Vagina (tissue), 2 donors: ENCODE data around the gene ABCF2. TPM values are rescaled to one million over a fixed set of nuclear protein-coding genes. Genes with fewer than 3 reads are reported as not detected.

ENCODE experiments used
- DNase-seq, 2 donors: peaks; one replicate each; pipeline ENCODE4 v3.0.0-alpha.2; 2017; ENCODE audit errors: extremely low spot score in 2 of 2
- H3K27ac ChIP-seq: fragments of 200-600 bp; sonication (generic); one replicate; pipeline ENCODE4 v1.5.1; 2019
- H3K27me3 ChIP-seq: fragments of 200-600 bp; sonication (generic); one replicate; pipeline ENCODE4 v1.5.1; 2019
- H3K36me3 ChIP-seq, 2 donors: fragments of 200-600 bp; sonication (generic); one replicate each; pipeline ENCODE4 v1.5.1; 2017 to 2019
- H3K4me1 ChIP-seq: fragments of 200-600 bp; sonication (generic); one replicate; pipeline ENCODE4 v1.5.1; 2019
- H3K4me3 ChIP-seq, 2 donors: fragments of 200-600 bp; sonication (generic); 1 replicate in 1 of 2; 2 replicates in 1 of 2; pipeline ENCODE4 v1.5.1; 2016 to 2019
- H3K9me3 ChIP-seq: fragments of 200-600 bp; sonication (generic); one replicate; pipeline ENCODE4 v1.5.1; 2019
- CTCF ChIP-seq, 3 experiments: fragments of 450-650 bp in 2 of 3; fragments of 200-600 bp in 1 of 3; sonication (generic) in 1 of 3; IDR thresholded peaks; one replicate each; pipeline ENCODE4 v1.5.1; 2017 to 2019; ENCODE audit warnings: antibody characterized with exemption in 3 of 3, mild to moderate bottlenecking in 2 of 3, moderate library complexity in 2 of 3
- POLR2A ChIP-seq, 2 donors: fragments of 450-650 bp; IDR thresholded peaks; one replicate each; pipeline ENCODE4 v1.6.1; 2017; ENCODE audit warnings: antibody characterized with exemption in 2 of 2, mild to moderate bottlenecking in 2 of 2, moderate library complexity in 2 of 2
- POLR2AphosphoS5 ChIP-seq, 2 donors: sonication (generic); formaldehyde crosslinking; IDR thresholded peaks; one replicate each; pipeline ENCODE4 v1.9.0; 2017; ENCODE audit warnings: antibody characterized with exemption in 2 of 2, mild to moderate bottlenecking in 2 of 2, low read depth in 1 of 2; ENCODE audit not compliant: insufficient read depth in 1 of 2
- intact Hi-C: fragments of 100-400 bp; cut with DNase I; formaldehyde crosslinking; loops from one replicate; pipeline ENCODE4 v1.15.1; 2023
- total RNA-seq: library from RNA; depleted of rRNA; stranded (reverse); fragments of >200 nt; gene quantifications from one replicate; pipeline ENCODE4 v1.2.3, GENCODE V29; 2016

The ABCF2 gene
- total RNA-seq, 1 donor from 2014 or later: 25.3 TPM

DNA sequence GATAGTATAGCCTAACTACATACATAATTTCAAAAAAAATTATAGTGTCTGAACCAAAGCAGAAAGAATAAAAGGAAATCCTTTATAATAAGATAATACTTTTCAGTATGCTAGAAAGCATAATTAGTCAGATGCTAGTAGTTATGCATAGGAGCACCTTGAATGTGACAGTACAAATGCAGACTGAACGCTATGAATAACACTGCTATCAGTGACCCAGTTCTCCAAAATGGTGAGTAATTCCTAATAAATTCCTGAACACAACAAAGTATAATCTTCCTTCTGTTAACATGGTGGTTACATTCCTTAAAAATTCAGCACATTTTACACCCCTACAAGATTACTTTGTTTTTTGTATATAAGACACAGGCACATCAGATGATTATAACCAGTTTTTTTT lies 4.1 kb upstream of the ABCF2 start:
- Histone ChIP-seq H3K4me1 (peaks cover 43% of the 10 kb centered on the region), H3K9me3 (no peaks in the 10 kb centered on the region), H3K36me3 (peaks cover 0 to 4% of the 10 kb centered on the region in 2 donors), H3K27me3 (no peaks in the 10 kb centered on the region), H3K4me3 (no peak overlapping the region), H3K27ac (no peak overlapping the region)
- TF ChIP-seq CTCF (IDR thresholded peaks at IDR 0.05) (no peak), POLR2A (IDR thresholded peaks at IDR 0.05) (no peak), POLR2AphosphoS5 (IDR thresholded peaks at IDR 0.05; ENCODE audit: insufficient read depth in 1 of 2, low read depth in 1 of 2) (no peak)
- DNase-seq: no peak
- intact Hi-C loops: loop anchor here (10.0 kb wide), 1 partner anchor 176 kb away; the partner anchor contains the start of genes CDK5 and SLC4A2

DNA sequence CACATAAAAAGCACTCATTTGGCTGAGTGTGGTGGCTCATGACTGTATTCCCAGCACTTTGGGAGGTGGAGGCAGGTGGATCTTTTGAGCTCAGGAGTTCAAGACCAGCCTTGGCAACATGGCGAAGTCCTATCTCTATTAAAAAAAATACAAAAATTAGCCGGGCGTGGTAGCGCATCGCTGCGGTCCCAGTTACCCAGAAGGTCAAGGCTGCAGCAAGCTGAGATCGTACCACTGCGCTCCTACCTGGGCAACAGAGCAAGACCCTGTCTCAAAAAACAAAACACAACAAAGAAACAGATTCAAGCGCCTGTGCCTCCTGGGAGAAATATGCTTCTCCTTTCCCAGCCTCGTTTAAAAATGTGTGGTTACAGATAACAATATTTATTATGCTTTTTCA lies 2.2 kb upstream of the ABCF2 start:
- no peak for DNase-seq
- TF ChIP-seq POLR2A (IDR thresholded peaks at IDR 0.05): no peak
- no peak for TF ChIP-seq CTCF (IDR thresholded peaks at IDR 0.05)
- TF ChIP-seq POLR2AphosphoS5 (IDR thresholded peaks at IDR 0.05; ENCODE audit: insufficient read depth in 1 of 2, low read depth in 1 of 2): no peak
- H3K4me1 ChIP-seq: peaks cover 46% of the 10 kb centered on the region

DNA sequence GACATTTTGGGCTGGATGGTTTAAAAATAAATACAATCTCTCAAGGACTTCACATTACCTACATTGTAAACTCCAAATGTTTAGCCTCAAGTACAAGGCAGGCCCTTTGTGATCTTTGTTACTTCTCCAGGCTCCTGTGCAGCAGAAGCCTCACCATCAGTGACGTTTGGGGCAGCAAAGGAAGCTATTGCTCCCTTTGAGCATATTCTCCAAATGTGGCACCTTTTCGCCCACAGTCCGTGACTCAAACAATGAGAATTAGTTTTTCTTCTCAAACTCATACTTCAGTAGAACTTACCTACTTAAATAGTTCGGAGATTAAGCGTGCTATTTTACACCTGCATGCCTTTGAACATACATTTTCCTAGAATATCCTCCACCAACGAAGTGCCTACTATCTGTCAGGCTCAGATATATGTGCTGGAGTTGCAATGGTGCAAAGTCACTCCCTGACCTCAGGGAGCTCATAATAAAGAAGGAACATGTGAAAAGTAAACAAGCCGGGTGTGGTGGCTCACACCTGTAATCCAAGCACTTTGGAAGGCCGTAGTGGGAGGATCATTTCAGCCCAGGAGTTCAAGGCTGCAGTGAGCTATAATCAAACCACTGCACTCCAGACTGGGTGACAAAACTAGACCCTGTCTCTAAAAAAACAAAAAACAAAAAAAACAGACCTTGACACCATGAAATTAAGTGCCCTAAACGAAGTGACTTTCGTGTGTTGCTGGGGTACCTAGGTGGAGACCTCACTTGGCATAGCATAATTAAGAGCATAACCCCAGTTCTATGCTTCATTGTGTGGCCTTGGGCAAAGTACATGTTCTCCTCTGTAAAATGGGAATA lies 1.2 kb upstream of the ABCF2 start:
- no peaks in the 10 kb centered on the region for H3K9me3 ChIP-seq
- TF ChIP-seq POLR2AphosphoS5 (IDR thresholded peaks at IDR 0.05; ENCODE audit: insufficient read depth in 1 of 2, low read depth in 1 of 2) (no peak), CTCF (IDR thresholded peaks at IDR 0.05) (no peak), POLR2A (IDR thresholded peaks at IDR 0.05) (no peak)
- peaks cover 0 to 16% of the 10 kb centered on the region in 2 donors for H3K36me3 ChIP-seq
- H3K4me3 ChIP-seq: peak overlapping the region; percentile 82 to 92
- H3K4me1 ChIP-seq: peaks cover 36% of the 10 kb centered on the region
- H3K27ac ChIP-seq: peak overlapping the region; percentile 57
- H3K27me3 ChIP-seq: no peaks in the 10 kb centered on the region
- no peak for DNase-seq
- intact Hi-C loops: no loop called here

More for the DNA sequence above, 2.2 kb upstream of the ABCF2 start:
- Histone ChIP-seq H3K9me3 (no peaks in the 10 kb centered on the region), H3K27ac (no peak overlapping the region), H3K27me3 (no peaks in the 10 kb centered on the region), H3K4me3 (no peak overlapping the region), H3K36me3 (peaks cover 0 to 6% of the 10 kb centered on the region in 2 donors)
- intact Hi-C loops: no loop called here

GRCh38 chr7:151226560-151226874 lies 488 bp downstream of the ABCF2 start:
- Histone ChIP-seq H3K4me1 (peaks cover 24% of the 10 kb centered on the region), H3K4me3 (peak overlapping the region; percentile 82 to 92), H3K9me3 (no peaks in the 10 kb centered on the region), H3K27ac (no peak overlapping the region), H3K36me3 (peaks cover 0 to 33% of the 10 kb centered on the region in 2 donors), H3K27me3 (no peaks in the 10 kb centered on the region)
- intact Hi-C loops: no loop called here
- TF ChIP-seq POLR2A (IDR thresholded peaks at IDR 0.05): no peak
- no peak for TF ChIP-seq POLR2AphosphoS5 (IDR thresholded peaks at IDR 0.05; ENCODE audit: insufficient read depth in 1 of 2, low read depth in 1 of 2)
- TF ChIP-seq CTCF (IDR thresholded peaks at IDR 0.05): no peak
- no peak for DNase-seq

- H3K27me3 ChIP-seq: no peaks in the 10 kb centered on the region
- no peak overlapping the region for H3K27ac ChIP-seq
- DNase-seq: no peak
- no peaks in the 10 kb centered on the region for H3K9me3 ChIP-seq
- peaks cover 24% of the 10 kb centered on the region for H3K4me1 ChIP-seq
- no peak for TF ChIP-seq POLR2A (IDR thresholded peaks at IDR 0.05)
- no peak for TF ChIP-seq CTCF (IDR thresholded peaks at IDR 0.05)
- TF ChIP-seq POLR2AphosphoS5 (IDR thresholded peaks at IDR 0.05; ENCODE audit: insufficient read depth in 1 of 2, low read depth in 1 of 2): no peak
- H3K36me3 ChIP-seq: peaks cover 0 to 38% of the 10 kb centered on the region in 2 donors
- H3K4me3 ChIP-seq: peak overlapping the region; percentile 82 to 92
- intact Hi-C loops: no loop called here
Measured at GRCh38 chr7:151225948-151226510, 976 bp downstream of the ABCF2 start.
